ENCODE measurements around the gene IL13. TPM values are rescaled to one million over a fixed set of nuclear protein-coding genes. Genes with fewer than 3 reads are reported as not detected.

IL13 gene
- polyA plus RNA-seq, 3 donors from 2014 or later: 0.28 TPM; not detected in 2

GRCh38 chr5:132661231-132662003 is 3.4 kb downstream of the IL13 start:
- no peak overlapping the region for H3K27ac Mint-ChIP-seq
- peaks cover 13% of the 10 kb centered on the region in 2 donors for H3K4me1 Mint-ChIP-seq
- peaks cover 8 to 14% (median 12%) of the 10 kb centered on the region in 3 donors for H3K27me3 Mint-ChIP-seq (ENCODE audit: low read depth in 3 of 3)
- DNase-seq: no peak
- no peaks in the 10 kb centered on the region for H3K9me3 Mint-ChIP-seq
- H3K36me3 Mint-ChIP-seq: no peaks in the 10 kb centered on the region
- H3K4me3 Mint-ChIP-seq: no peak overlapping the region

- H3K27ac Mint-ChIP-seq: peak overlapping the region in 2 of 6 donors; percentile 26 to 57
- H3K4me3 Mint-ChIP-seq: no peak overlapping the region
- H3K27me3 Mint-ChIP-seq (ENCODE audit: low read depth in 3 of 3): peaks cover 6 to 14% (median 7%) of the 10 kb centered on the region in 3 donors
These were observed 4.0 kb downstream of the IL13 start for GRCh38 chr5:132662004-132662401.

GRCh38 chr5:132662925-132663770 is 5.2 kb downstream of the IL13 start:
- DNase-seq: peak in 2 of 3 donors; percentile 26 to 60
- peak overlapping the region in 2 of 5 donors; percentile 6 to 82 for H3K4me3 Mint-ChIP-seq
- peak overlapping the region in 4 of 6 donors; percentile 73 to 97 (median 78) for H3K27ac Mint-ChIP-seq
- no peaks in the 10 kb centered on the region for H3K9me3 Mint-ChIP-seq
- H3K36me3 Mint-ChIP-seq: no peaks in the 10 kb centered on the region
- H3K4me1 Mint-ChIP-seq: peaks cover 8 to 9% of the 10 kb centered on the region in 2 donors
- H3K27me3 Mint-ChIP-seq (ENCODE audit: low read depth in 3 of 3): peaks cover under 1 to 6% (median 3%) of the 10 kb centered on the region in 3 donors

More at GRCh38 chr5:132662004-132662401, 4.0 kb downstream of the IL13 start:
- no peaks in the 10 kb centered on the region for H3K9me3 Mint-ChIP-seq
- H3K4me1 Mint-ChIP-seq: peaks cover 8 to 9% of the 10 kb centered on the region in 2 donors
- no peak for DNase-seq
- H3K36me3 Mint-ChIP-seq: no peaks in the 10 kb centered on the region

GRCh38 chr5:132663771-132664695 is 6.1 kb downstream of the IL13 start:
- Mint-ChIP-seq H3K27me3 (ENCODE audit: low read depth in 3 of 3) (peaks cover 0 to 4% (median 2%) of the 10 kb centered on the region in 3 donors), H3K4me3 (peak overlapping the region in 3 of 5 donors; percentile 25 to 82 (median 48)), H3K36me3 (no peaks in the 10 kb centered on the region), H3K9me3 (no peaks in the 10 kb centered on the region), H3K27ac (peak overlapping the region in 5 of 6 donors; percentile 42 to 97 (median 65)), H3K4me1 (peaks cover 8 to 9% of the 10 kb centered on the region in 2 donors)
- peak in 2 of 3 donors; percentile 23 to 69 for DNase-seq

GRCh38 chr5:132664696-132665209 is 6.8 kb downstream of the IL13 start:
- peak overlapping the region in 1 of 6 donors; percentile 97 for H3K27ac Mint-ChIP-seq

GRCh38 chr5:132665574-132666080 is 7.7 kb downstream of the IL13 start:
- Mint-ChIP-seq H3K27ac (peak overlapping the region in 1 of 6 donors; percentile 65), H3K36me3 (no peaks in the 10 kb centered on the region), H3K4me3 (no peak overlapping the region), H3K9me3 (no peaks in the 10 kb centered on the region), H3K27me3 (ENCODE audit: low read depth in 3 of 3) (peaks cover 0 to 4% (median 2%) of the 10 kb centered on the region in 3 donors), H3K4me1 (peaks cover 8 to 9% of the 10 kb centered on the region in 2 donors)
- DNase-seq: no peak

More at GRCh38 chr5:132664696-132665209, 6.8 kb downstream of the IL13 start:
- no peak for DNase-seq
- H3K4me1 Mint-ChIP-seq: peaks cover 8 to 9% of the 10 kb centered on the region in 2 donors
- no peaks in the 10 kb centered on the region for H3K9me3 Mint-ChIP-seq
- H3K4me3 Mint-ChIP-seq: peak overlapping the region in 1 of 5 donors; percentile 82
- H3K36me3 Mint-ChIP-seq: no peaks in the 10 kb centered on the region
- peaks cover 0 to 4% (median 2%) of the 10 kb centered on the region in 3 donors for H3K27me3 Mint-ChIP-seq (ENCODE audit: low read depth in 3 of 3)

GRCh38 chr5:132666310-132667123 is 8.5 kb downstream of the IL13 start:
- Mint-ChIP-seq H3K9me3 (no peaks in the 10 kb centered on the region), H3K27ac (no peak overlapping the region), H3K4me3 (no peak overlapping the region), H3K27me3 (ENCODE audit: low read depth in 3 of 3) (peaks cover 0 to 4% (median 2%) of the 10 kb centered on the region in 3 donors), H3K36me3 (no peaks in the 10 kb centered on the region), H3K4me1 (peaks cover 8 to 9% of the 10 kb centered on the region in 2 donors)
- no peak for DNase-seq

- H3K27me3 Mint-ChIP-seq (ENCODE audit: low read depth in 3 of 3): peaks cover 0 to 4% (median 2%) of the 10 kb centered on the region in 3 donors
- no peaks in the 10 kb centered on the region for H3K36me3 Mint-ChIP-seq
- no peak overlapping the region for H3K4me3 Mint-ChIP-seq
- no peaks in the 10 kb centered on the region for H3K9me3 Mint-ChIP-seq
- peaks cover 8 to 9% of the 10 kb centered on the region in 2 donors for H3K4me1 Mint-ChIP-seq
- peak overlapping the region in 1 of 6 donors; percentile 8 for H3K27ac Mint-ChIP-seq
- DNase-seq: no peak
These were observed 9.3 kb downstream of the IL13 start for GRCh38 chr5:132667309-132667708.

GRCh38 chr5:132667761-132668705 is 10.1 kb downstream of the IL13 start:
- peaks cover 0 to 4% (median 2%) of the 10 kb centered on the region in 3 donors for H3K27me3 Mint-ChIP-seq (ENCODE audit: low read depth in 3 of 3)
- DNase-seq: no peak
- no peak overlapping the region for H3K4me3 Mint-ChIP-seq
- H3K36me3 Mint-ChIP-seq: no peaks in the 10 kb centered on the region
- H3K4me1 Mint-ChIP-seq: peaks cover 4 to 9% of the 10 kb centered on the region in 2 donors
- peak overlapping the region in 1 of 6 donors; percentile 8 for H3K27ac Mint-ChIP-seq
- H3K9me3 Mint-ChIP-seq: no peaks in the 10 kb centered on the region

GRCh38 chr5:132668706-132669454 is 10.9 kb downstream of the IL13 start:
- H3K27ac Mint-ChIP-seq: no peak overlapping the region
- H3K27me3 Mint-ChIP-seq (ENCODE audit: low read depth in 3 of 3): peaks cover 0 to 3% (median 0%) of the 10 kb centered on the region in 3 donors
- no peak overlapping the region for H3K4me3 Mint-ChIP-seq

GRCh38 chr5:132669455-132669820 is 11.5 kb downstream of the IL13 start:
- Mint-ChIP-seq H3K9me3 (no peaks in the 10 kb centered on the region), H3K27me3 (ENCODE audit: low read depth in 3 of 3) (peaks cover 0 to 1% (median 0%) of the 10 kb centered on the region in 3 donors), H3K4me1 (peaks cover 0 to under 1% of the 10 kb centered on the region in 2 donors), H3K36me3 (no peaks in the 10 kb centered on the region), H3K4me3 (no peak overlapping the region), H3K27ac (no peak overlapping the region)
- DNase-seq: no peak

More at GRCh38 chr5:132668706-132669454, 10.9 kb downstream of the IL13 start:
- DNase-seq: no peak
- no peaks in the 10 kb centered on the region for H3K36me3 Mint-ChIP-seq
- H3K4me1 Mint-ChIP-seq: peaks cover 2 to 6% of the 10 kb centered on the region in 2 donors
- H3K9me3 Mint-ChIP-seq: no peaks in the 10 kb centered on the region

All from immature natural killer cell (primary cell).